OCI-LY1 (cell line): ENCODE measurements around the gene ALX4.

Experiments
- CTCF ChIP-seq: fragments of 200-600 bp; sonication (generic), shearing (Covaris generic); IDR thresholded peaks from 2 replicates; pipeline ENCODE4 v1.5.1; 2017; ENCODE audit warnings: mild to moderate bottlenecking, antibody characterized with exemption, low read length, moderate library complexity, mixed read lengths
- EZH2 ChIP-seq: fragments of 200-600 bp; sonication (generic), shearing (Covaris generic); IDR thresholded peaks from 2 replicates; pipeline ENCODE4 v1.8.0; 2017; ENCODE audit warnings: borderline replicate concordance, mixed run types, mild to moderate bottlenecking, antibody characterized with exemption, low read length, moderate library complexity, mixed read lengths

GRCh38 chr11:44226490-44226889 is 83.4 kb downstream of the ALX4 start:
- TF ChIP-seq CTCF (no peak), EZH2 (no peak)
